Urinary bladder (tissue), 2 donors: ENCODE results near the gene DYNLT2. TPM values are rescaled to one million over a fixed set of nuclear protein-coding genes. Genes with fewer than 3 reads are reported as not detected.

Experiments used
- polyA plus RNA-seq: library from polyadenylated mRNA; stranded (reverse); fragments of 200-250 nt; gene quantifications from one replicate; pipeline ENCODE4 v1.2.3, GENCODE V29; 2013
- total RNA-seq: library from RNA; depleted of rRNA; stranded (reverse); fragments of >200 nt; gene quantifications from one replicate; pipeline ENCODE4 v1.2.3, GENCODE V29; 2014
- donor health status: healthy.

DYNLT2 gene
- total and polyA plus RNA-seq, 2 donors = 1.6 to 2.4 TPM

Other genes with a start within 250 kb of the DYNLT2 start
- 54.5 TPM for gene WDR27, start 49.5 kb downstream of the DYNLT2 start, total RNA-seq
- gene WDR27, start 49.5 kb downstream of the DYNLT2 start, polyA plus RNA-seq = 15.9 TPM
- 48.2 TPM for gene C6orf120, start 49.4 kb downstream of the DYNLT2 start, total RNA-seq
- gene C6orf120, start 49.4 kb downstream of the DYNLT2 start, polyA plus RNA-seq = 21.7 TPM
- 76.1 TPM for gene PHF10, start 27.1 kb downstream of the DYNLT2 start, total RNA-seq
- 44.2 TPM for gene PHF10, start 27.1 kb downstream of the DYNLT2 start, polyA plus RNA-seq
- 34.9 TPM for gene ERMARD, start 50 bp upstream of the DYNLT2 start, total RNA-seq
- gene ERMARD, start 50 bp upstream of the DYNLT2 start, polyA plus RNA-seq = 19.7 TPM